Measurements from ENCODE around the gene TAF3.

DNA sequence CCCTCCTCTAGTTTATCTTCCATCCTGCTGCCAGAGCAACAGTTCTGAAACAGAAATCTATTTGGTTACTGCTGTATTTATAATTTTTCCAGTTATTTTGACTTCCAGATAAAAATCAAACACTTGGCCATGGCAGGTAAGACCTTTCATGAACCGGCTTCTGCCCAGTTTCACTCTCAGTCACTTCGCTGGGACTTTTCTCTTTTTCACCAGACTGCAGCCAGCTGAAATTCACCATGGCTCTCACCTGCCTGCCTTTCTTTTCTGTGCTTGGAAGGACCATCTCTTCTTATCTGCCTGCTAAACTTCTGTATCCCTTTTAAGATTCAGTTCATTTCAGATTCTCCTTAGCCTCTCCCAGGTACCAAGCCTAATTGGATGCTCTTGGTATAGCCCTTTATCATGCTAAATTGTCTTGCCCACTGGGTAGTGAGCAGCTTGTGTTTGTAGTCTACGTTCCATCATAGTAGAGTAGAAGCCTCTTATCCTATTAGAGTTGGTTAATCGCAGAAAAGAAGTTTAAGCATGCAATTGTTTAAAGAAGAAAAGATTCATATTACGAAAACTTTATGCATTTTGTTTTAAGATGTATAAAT is 71.7 kb downstream of the TAF3 start:
- TF ChIP-seq POLR2A (IDR thresholded peaks at IDR 0.05) = no peak
- TF ChIP-seq, protein P1, sequence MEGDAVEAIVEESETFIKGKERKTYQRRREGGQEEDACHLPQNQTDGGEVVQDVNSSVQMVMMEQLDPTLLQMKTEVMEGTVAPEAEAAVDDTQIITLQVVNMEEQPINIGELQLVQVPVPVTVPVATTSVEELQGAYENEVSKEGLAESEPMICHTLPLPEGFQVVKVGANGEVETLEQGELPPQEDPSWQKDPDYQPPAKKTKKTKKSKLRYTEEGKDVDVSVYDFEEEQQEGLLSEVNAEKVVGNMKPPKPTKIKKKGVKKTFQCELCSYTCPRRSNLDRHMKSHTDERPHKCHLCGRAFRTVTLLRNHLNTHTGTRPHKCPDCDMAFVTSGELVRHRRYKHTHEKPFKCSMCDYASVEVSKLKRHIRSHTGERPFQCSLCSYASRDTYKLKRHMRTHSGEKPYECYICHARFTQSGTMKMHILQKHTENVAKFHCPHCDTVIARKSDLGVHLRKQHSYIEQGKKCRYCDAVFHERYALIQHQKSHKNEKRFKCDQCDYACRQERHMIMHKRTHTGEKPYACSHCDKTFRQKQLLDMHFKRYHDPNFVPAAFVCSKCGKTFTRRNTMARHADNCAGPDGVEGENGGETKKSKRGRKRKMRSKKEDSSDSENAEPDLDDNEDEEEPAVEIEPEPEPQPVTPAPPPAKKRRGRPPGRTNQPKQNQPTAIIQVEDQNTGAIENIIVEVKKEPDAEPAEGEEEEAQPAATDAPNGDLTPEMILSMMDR (IDR thresholded peaks at IDR 0.05) = no peak
- TF ChIP-seq POLR2AphosphoS5 (IDR thresholded peaks at IDR 0.05) = no peak

Measured in breast epithelium (tissue), 3 donors.